HCT116 (cell line): Measurements from ENCODE around the gene LAMC3. TPM values are rescaled to one million over a fixed set of nuclear protein-coding genes. Genes with fewer than 3 reads are reported as not detected.

Experiments
- total RNA-seq: library from RNA; stranded (reverse); gene quantifications from one replicate; pipeline ENCODE4 v1.2.1, GENCODE V29; 2021; ENCODE audit not compliant: unreplicated experiment

LAMC3 gene
- total RNA-seq, 1 experiment from 2014 or later: 7.7 TPM

Other genes with a start within 250 kb of the LAMC3 start
- 54.7 TPM for gene ABL1, start 173.9 kb upstream of the LAMC3 start, total RNA-seq
- gene QRFP, start 112.4 kb upstream of the LAMC3 start, total RNA-seq: not detected
- gene FIBCD1, start 69.9 kb upstream of the LAMC3 start, total RNA-seq: 26.1 TPM
- gene AIF1L, start 87.4 kb downstream of the LAMC3 start, total RNA-seq: 34.0 TPM
- 35.5 TPM for gene NUP214, start 116.4 kb downstream of the LAMC3 start, total RNA-seq